ENCODE measurements around the gene VPS37B.
"Not testable (repeated sequence)": the region's sequence is repeated elsewhere in the genome, so short reads cannot be mapped to it uniquely, and the experiment has no call there.

The VPS37B gene

GRCh38 chr12:122908915-122909314, 13.0 kb upstream of the VPS37B start:
- H3K4me3 ChIP-seq (replicated peaks; ENCODE audit: low read depth, low read length): no peak overlapping the region
- no peak for TF ChIP-seq CTCF (IDR thresholded peaks at IDR 0.05; ENCODE audit: low read length, missing control alignments)
- no peak for DNase-seq (ENCODE audit: low read depth)

GRCh38 chr12:122905258-122905657, 9.3 kb upstream of the VPS37B start:
- H3K4me3 ChIP-seq (replicated peaks; ENCODE audit: low read depth, low read length); DNase-seq (ENCODE audit: low read depth): not testable (repeated sequence)

GRCh38 chr12:122903693-122904034, 7.7 kb upstream of the VPS37B start:
- no peak for DNase-seq (ENCODE audit: low read depth)
- TF ChIP-seq CTCF (IDR thresholded peaks at IDR 0.05; ENCODE audit: low read length, missing control alignments): no peak
- no peak overlapping the region for H3K4me3 ChIP-seq (replicated peaks; ENCODE audit: low read depth, low read length)

- TF ChIP-seq CTCF (IDR thresholded peaks at IDR 0.05; ENCODE audit: low read length, missing control alignments): no peak
- H3K4me3 ChIP-seq (replicated peaks; ENCODE audit: low read depth, low read length): no peak overlapping the region
- no peak for DNase-seq (ENCODE audit: low read depth)
These were observed 7.1 kb upstream of the VPS37B start for GRCh38 chr12:122902854-122903692.

GRCh38 chr12:122899887-122900286, 4.0 kb upstream of the VPS37B start:
- DNase-seq (ENCODE audit: low read depth): no peak
- H3K4me3 ChIP-seq (replicated peaks; ENCODE audit: low read depth, low read length): no peak overlapping the region
- no peak for TF ChIP-seq CTCF (IDR thresholded peaks at IDR 0.05; ENCODE audit: low read length, missing control alignments)

GRCh38 chr12:122896662-122897061, 738 bp upstream of the VPS37B start:
- TF ChIP-seq CTCF (IDR thresholded peaks at IDR 0.05; ENCODE audit: low read length, missing control alignments): no peak
- no peak overlapping the region for H3K4me3 ChIP-seq (replicated peaks; ENCODE audit: low read depth, low read length)
- DNase-seq (ENCODE audit: low read depth): no peak

GRCh38 chr12:122895320-122895703, 612 bp downstream of the VPS37B start:
- no peak for TF ChIP-seq CTCF (IDR thresholded peaks at IDR 0.05; ENCODE audit: low read length, missing control alignments)
- H3K4me3 ChIP-seq (replicated peaks; ENCODE audit: low read depth, low read length): peak overlapping the region; percentile 64
- DNase-seq (ENCODE audit: low read depth): no peak
